Regular cardiac myocyte (primary cell): Measurements from ENCODE around the gene SERPINA10. TPM values are rescaled to one million over a fixed set of nuclear protein-coding genes. Genes with fewer than 3 reads are reported as not detected.

Experiments
- total RNA-seq: library from RNA; depleted of rRNA; stranded (reverse); fragments of >200 nt; gene quantifications from 2 replicates; pipeline ENCODE4 v1.2.3, GENCODE V29; 2014

Gene SERPINA10, protein sequence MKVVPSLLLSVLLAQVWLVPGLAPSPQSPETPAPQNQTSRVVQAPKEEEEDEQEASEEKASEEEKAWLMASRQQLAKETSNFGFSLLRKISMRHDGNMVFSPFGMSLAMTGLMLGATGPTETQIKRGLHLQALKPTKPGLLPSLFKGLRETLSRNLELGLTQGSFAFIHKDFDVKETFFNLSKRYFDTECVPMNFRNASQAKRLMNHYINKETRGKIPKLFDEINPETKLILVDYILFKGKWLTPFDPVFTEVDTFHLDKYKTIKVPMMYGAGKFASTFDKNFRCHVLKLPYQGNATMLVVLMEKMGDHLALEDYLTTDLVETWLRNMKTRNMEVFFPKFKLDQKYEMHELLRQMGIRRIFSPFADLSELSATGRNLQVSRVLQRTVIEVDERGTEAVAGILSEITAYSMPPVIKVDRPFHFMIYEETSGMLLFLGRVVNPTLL
- under 0.01 TPM in 1 of 2 replicates, not detected in the other for total RNA-seq

DNA sequence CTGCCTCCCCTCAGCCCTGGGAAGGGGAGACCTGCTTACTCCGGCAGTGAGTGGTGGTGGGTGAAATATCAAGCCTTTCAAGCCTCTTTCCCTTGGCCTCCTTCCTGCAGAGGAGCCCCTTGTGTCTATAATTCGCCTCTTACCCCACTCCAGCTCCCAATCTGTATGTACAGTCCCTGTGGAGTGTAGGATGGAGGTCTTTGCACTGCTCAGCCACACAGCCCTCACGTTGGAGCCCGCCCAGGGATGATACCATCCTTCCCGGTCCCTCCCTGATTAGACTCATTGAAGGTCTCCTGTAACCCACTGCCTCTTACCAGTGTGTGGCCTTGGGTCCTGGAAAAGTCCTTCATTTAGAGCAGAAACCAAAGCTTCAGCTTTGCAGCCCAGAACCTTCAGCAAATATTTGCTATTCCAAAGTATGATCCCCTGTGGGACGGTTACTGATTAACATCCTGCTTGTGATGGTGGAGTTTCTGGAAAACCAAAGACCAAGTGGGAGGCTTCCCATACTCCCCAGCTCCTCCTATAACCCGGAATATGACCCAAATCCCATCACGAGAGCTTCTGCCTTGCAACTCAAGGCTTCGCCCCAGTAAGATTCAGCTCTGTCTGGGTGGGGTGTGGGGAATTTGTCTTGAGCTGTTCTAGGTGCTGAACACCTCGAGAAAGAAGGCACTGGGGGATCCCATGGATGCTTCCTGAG is at the start of gene SERPINA10:
SERPINA10 (minus strand) TSS at position 397 of the 706 bp plus-strand sequence. CDS start 2,675 bp downstream, outside the sequence.

DNA sequence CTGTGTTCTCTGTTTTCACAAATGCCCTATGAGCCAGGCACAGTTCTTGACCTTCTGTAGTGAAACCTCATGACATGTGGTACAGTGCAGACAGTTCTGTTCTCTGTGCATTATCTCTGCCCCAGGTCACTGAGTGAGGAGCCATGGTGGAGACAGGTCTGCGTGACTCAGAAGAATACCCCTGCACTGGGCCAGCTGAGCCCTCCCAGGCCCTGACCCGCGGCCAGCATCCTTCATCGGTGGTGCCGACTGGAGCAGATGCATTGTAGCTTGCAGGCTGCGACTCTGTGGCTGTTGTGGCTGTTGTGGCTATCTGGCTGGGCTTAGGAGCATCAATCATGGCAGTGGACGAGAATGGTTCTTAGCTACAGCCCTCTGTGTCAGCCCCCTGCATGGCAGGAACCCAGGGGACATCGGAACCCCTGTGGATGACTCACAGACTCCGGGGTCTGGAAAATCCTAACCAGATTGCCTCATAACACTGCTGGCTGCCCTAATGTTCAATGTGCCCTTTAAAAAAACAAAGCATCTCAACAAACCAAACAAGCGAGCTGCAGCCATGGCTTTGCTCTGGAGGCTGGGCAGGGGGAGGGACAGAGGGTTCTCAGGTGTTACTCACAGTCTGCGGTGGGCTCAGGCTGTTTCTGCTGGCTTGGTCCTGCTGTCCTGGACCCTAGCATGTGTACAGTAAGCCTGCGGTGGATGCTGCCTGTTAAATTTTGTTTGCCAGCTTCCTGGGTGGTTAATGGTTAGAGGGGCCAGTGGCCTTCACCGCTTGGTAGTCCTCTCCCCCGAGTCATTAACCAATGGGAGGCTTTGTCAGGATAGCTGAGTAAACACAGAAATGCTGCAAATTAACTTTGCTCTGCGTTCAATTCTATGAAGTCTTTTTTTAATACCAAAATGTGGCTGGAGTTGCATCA is 29.8 kb upstream of the SERPINA10 start, which contains the start of gene SERPINA6:
SERPINA6 (minus strand) TSS at position 689 of the 923 bp plus-strand sequence. CDS start 8,688 bp downstream, outside the sequence.

Other genes starting within 250 kb of the SERPINA10 start
- gene DDX24, start 212.1 kb downstream of the SERPINA10 start, total RNA-seq = 163 and 174 TPM in 2 replicates
- 21.7 and 24.7 TPM in 2 replicates for gene IFI27L1, start 212.0 kb downstream of the SERPINA10 start, total RNA-seq
- 55.8 and 125 TPM in 2 replicates for gene IFI27, start 182.5 kb downstream of the SERPINA10 start, total RNA-seq
- gene IFI27L2, start 163.7 kb downstream of the SERPINA10 start, total RNA-seq = 91.6 and 110 TPM in 2 replicates
- 2.5 and 3.1 TPM in 2 replicates for gene PPP4R4, start 118.9 kb downstream of the SERPINA10 start, total RNA-seq
- gene SERPINA6, start 30.1 kb upstream of the SERPINA10 start, total RNA-seq = not detected in 2 replicates
- gene SERPINA2, start 73.4 kb upstream of the SERPINA10 start, total RNA-seq = not detected in 2 replicates
- gene SERPINA1, start 95.3 kb upstream of the SERPINA10 start, total RNA-seq = under 0.01 and 0.19 TPM in 2 replicates
- gene SERPINA11, start 159.5 kb upstream of the SERPINA10 start, total RNA-seq = not detected in 2 replicates
- 0.28 and 0.96 TPM in 2 replicates for gene SERPINA9, start 182.9 kb upstream of the SERPINA10 start, total RNA-seq
- gene SERPINA12, start 216.2 kb upstream of the SERPINA10 start, total RNA-seq = not detected in 2 replicates